Measurements from ENCODE around the gene NGF.

DNA sequence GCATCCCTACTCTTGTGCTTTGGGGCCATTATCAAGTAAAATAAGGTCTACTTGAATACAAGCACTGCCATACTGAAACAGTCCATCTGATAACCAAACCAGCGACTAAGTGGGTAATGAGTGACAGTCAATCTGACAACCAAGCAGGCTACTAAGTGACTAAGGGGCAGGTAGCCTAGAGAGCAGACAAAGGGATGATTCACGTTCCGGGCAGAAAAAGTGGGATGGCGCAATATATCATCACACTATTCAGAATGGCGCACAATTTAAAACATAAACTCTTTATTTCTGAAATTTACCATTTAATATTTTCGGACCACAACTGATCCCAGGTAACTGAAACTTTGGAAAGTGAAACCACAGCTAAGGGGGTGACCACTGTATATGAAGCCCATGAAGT is 17.7 kb downstream of the NGF start:
- TF ChIP-seq, protein P1, sequence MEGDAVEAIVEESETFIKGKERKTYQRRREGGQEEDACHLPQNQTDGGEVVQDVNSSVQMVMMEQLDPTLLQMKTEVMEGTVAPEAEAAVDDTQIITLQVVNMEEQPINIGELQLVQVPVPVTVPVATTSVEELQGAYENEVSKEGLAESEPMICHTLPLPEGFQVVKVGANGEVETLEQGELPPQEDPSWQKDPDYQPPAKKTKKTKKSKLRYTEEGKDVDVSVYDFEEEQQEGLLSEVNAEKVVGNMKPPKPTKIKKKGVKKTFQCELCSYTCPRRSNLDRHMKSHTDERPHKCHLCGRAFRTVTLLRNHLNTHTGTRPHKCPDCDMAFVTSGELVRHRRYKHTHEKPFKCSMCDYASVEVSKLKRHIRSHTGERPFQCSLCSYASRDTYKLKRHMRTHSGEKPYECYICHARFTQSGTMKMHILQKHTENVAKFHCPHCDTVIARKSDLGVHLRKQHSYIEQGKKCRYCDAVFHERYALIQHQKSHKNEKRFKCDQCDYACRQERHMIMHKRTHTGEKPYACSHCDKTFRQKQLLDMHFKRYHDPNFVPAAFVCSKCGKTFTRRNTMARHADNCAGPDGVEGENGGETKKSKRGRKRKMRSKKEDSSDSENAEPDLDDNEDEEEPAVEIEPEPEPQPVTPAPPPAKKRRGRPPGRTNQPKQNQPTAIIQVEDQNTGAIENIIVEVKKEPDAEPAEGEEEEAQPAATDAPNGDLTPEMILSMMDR (IDR thresholded peaks at IDR 0.05; ENCODE audit: borderline replicate concordance, extremely low read depth, low read length, poor library complexity, severe bottlenecking) = no peak
- no peak for TF ChIP-seq EZH2 (IDR thresholded peaks at IDR 0.05; ENCODE audit: borderline replicate concordance, low read depth, low read length, severe bottlenecking)

All from DND-41 (cell line).